ENCODE results near the gene EFCAB6. TPM values are rescaled to one million over a fixed set of nuclear protein-coding genes. Genes with fewer than 3 reads are reported as not detected.

EFCAB6 gene
- total RNA-seq, 1 experiment from 2014 or later, result 0.94 TPM

DNA sequence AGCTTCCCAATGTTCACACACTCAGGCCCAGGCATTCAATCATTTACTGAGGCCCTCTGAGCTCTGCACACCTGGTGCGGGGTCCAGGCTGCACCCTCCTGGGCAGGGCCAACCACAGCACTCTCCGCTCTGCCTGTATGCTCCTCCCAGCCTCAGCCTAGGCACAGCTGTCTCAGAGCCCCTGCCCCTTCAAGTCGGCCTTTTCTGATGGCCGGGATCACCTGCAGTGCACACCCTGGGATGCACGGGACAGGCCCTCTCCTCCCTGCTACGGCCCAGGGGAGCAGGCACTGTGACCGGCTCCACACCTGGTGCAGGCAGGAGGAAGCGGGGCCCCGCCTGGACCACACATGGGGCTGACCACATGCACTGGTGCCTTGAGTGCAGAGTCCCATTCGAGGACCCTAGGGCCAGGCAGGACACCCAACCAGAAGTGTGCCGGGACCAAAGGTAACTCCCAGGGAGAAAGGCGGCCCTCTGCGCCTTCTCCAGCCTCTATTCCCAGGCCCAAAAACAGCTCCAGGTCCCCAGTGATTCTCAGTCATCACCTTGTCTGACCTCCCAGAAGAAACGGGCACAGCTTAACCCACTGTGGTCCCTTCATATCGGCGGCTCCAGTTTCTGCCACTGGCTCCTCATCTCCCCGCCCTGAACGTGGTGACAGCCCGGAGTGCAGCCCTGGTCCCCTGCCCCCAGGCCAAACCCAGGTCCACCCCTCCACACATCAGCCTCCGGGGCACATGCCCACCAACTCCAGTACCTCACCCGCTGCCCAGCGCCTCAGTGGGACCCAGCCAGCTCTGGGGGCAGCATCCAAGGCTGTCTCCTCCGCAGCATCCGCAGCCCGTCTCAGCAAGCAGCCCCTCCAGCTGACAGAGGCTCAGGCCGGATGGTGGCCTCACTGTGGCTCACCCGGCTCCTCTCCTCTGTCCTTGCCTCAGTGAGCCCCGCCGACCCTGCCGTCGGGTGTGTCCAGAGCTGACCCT is 32.7 kb upstream of the EFCAB6 start (continued):
- TF ChIP-seq, protein P1, sequence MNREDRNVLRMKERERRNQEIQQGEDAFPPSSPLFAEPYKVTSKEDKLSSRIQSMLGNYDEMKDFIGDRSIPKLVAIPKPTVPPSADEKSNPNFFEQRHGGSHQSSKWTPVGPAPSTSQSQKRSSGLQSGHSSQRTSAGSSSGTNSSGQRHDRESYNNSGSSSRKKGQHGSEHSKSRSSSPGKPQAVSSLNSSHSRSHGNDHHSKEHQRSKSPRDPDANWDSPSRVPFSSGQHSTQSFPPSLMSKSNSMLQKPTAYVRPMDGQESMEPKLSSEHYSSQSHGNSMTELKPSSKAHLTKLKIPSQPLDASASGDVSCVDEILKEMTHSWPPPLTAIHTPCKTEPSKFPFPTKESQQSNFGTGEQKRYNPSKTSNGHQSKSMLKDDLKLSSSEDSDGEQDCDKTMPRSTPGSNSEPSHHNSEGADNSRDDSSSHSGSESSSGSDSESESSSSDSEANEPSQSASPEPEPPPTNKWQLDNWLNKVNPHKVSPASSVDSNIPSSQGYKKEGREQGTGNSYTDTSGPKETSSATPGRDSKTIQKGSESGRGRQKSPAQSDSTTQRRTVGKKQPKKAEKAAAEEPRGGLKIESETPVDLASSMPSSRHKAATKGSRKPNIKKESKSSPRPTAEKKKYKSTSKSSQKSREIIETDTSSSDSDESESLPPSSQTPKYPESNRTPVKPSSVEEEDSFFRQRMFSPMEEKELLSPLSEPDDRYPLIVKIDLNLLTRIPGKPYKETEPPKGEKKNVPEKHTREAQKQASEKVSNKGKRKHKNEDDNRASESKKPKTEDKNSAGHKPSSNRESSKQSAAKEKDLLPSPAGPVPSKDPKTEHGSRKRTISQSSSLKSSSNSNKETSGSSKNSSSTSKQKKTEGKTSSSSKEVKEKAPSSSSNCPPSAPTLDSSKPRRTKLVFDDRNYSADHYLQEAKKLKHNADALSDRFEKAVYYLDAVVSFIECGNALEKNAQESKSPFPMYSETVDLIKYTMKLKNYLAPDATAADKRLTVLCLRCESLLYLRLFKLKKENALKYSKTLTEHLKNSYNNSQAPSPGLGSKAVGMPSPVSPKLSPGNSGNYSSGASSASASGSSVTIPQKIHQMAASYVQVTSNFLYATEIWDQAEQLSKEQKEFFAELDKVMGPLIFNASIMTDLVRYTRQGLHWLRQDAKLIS (CRISPR knock-in tag; IDR thresholded peaks at IDR 0.05; ENCODE audit: borderline replicate concordance), result no peak
- no peak for TF ChIP-seq PRRX2 (CRISPR knock-in tag; IDR thresholded peaks at IDR 0.05)

DNA sequence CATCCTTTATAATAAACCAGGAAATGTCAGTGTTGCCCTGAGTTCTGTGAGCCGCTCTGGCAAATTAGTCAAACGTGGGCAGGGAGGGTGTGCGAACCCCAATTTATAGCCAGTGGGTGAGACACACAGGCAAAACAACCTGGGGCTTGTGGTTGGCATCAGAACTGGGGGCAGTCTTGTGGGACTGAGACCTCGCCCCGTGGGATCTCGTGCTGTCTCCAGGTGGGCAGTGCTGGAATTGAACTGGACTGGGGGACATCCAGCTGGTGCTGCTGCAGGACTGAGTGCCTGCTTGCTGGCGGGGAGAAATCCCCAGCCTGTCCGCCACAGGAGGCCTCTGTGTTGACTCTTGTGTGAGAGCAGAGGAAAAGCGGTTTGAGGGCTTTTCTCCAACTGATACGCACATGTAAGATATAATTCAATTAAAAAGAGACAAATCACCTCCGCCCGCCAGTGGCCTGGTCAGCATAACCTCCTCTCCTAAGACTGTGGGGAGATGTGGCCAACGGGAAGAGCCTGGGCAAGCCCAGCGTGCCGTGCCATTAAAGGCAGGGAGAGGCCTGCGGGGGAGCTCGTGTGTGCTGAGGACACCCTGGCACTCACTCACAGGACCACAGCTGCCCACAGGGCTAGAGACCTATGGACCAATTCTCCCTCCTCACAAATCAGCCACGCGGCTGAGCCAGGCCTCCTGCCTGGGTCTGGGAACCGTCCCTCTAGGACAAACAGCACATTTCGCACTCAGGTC is 31.9 kb upstream of the EFCAB6 start:
- POLR2A ChIA-PET, result no interaction called here
- Mint-ChIP-seq H3K36me3 (0 out of 2 replicates have a peak, but pooled peaks cover under 1% of the 10 kb centered on the region), H3K9me3 (no peaks in the 10 kb centered on the region), H3K4me3 (no peak overlapping the region), H3K4me1 (peaks cover 18% of the 10 kb centered on the region), H3K27me3 (ENCODE audit: low read depth) (no peaks in the 10 kb centered on the region), H3K27ac (no peak overlapping the region)
- ATAC-seq (no peak), DNase-seq (ENCODE audit: low spot score) (no peak)
- TF ChIP-seq, protein P2, sequence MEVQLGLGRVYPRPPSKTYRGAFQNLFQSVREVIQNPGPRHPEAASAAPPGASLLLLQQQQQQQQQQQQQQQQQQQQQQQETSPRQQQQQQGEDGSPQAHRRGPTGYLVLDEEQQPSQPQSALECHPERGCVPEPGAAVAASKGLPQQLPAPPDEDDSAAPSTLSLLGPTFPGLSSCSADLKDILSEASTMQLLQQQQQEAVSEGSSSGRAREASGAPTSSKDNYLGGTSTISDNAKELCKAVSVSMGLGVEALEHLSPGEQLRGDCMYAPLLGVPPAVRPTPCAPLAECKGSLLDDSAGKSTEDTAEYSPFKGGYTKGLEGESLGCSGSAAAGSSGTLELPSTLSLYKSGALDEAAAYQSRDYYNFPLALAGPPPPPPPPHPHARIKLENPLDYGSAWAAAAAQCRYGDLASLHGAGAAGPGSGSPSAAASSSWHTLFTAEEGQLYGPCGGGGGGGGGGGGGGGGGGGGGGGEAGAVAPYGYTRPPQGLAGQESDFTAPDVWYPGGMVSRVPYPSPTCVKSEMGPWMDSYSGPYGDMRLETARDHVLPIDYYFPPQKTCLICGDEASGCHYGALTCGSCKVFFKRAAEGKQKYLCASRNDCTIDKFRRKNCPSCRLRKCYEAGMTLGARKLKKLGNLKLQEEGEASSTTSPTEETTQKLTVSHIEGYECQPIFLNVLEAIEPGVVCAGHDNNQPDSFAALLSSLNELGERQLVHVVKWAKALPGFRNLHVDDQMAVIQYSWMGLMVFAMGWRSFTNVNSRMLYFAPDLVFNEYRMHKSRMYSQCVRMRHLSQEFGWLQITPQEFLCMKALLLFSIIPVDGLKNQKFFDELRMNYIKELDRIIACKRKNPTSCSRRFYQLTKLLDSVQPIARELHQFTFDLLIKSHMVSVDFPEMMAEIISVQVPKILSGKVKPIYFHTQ (CRISPR knock-in tag; IDR thresholded peaks at IDR 0.05), result no peak
- TF ChIP-seq, protein P3, sequence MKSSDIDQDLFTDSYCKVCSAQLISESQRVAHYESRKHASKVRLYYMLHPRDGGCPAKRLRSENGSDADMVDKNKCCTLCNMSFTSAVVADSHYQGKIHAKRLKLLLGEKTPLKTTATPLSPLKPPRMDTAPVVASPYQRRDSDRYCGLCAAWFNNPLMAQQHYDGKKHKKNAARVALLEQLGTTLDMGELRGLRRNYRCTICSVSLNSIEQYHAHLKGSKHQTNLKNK (CRISPR knock-in tag; IDR thresholded peaks at IDR 0.05), result no peak
- TF ChIP-seq CBFB (CRISPR knock-in tag; IDR thresholded peaks at IDR 0.05; ENCODE audit: low read depth) (no peak), HMGA2 (CRISPR knock-in tag; IDR thresholded peaks at IDR 0.05) (no peak), PRRX2 (CRISPR knock-in tag; IDR thresholded peaks at IDR 0.05) (no peak), FOXJ3 (CRISPR knock-in tag; IDR thresholded peaks at IDR 0.05; ENCODE audit: borderline replicate concordance) (no peak), ZNF219 (CRISPR knock-in tag; IDR thresholded peaks at IDR 0.05; ENCODE audit: borderline replicate concordance) (no peak), SP1 (CRISPR knock-in tag; conservative IDR thresholded peaks at IDR 0.05) (no peak)
- CTCF ChIA-PET, result interaction anchor here (1.1 to 11.6 kb wide), 6 partner anchors 9 to 102 kb away, joined by 3 to 140 read pairs (median 4); no protein-coding TSS in a partner anchor

DNA sequence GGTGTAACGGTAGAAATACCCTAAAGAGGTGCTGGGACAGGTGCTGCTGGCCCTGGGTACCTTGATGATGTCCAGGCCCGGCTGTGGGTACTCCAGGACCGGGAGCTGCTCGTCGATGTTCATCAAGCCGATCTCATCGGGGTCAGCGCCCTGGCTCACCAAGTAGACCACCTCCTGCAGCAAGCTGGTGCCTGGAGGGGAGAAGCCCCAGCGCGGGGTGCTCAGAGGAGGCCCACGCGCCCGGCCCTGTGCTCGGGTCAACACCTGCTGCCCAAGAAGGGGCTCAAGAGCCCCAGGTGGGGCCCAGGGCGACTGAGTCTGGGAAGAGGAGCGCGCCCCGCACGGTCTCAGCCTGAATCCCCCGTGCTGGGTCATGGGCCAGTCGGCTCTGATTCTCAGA is 29.6 kb upstream of the EFCAB6 start:
- no peak for DNase-seq (ENCODE audit: low spot score)
- Mint-ChIP-seq H3K27ac (no peak overlapping the region), H3K9me3 (no peaks in the 10 kb centered on the region), H3K36me3 (peaks cover 7% of the 10 kb centered on the region; the same call in 1 of the 2 replicates), H3K4me1 (peaks cover 13% of the 10 kb centered on the region), H3K27me3 (ENCODE audit: low read depth) (no peaks in the 10 kb centered on the region), H3K4me3 (no peak overlapping the region)
- ATAC-seq, result no peak
- ChIA-PET POLR2A (no interaction called here), CTCF (interaction anchor here (0.9 to 1.5 kb wide), 2 partner anchors 13 to 41 kb away, joined by 3 to 4 read pairs; no protein-coding TSS in a partner anchor)
- no peak for TF ChIP-seq SP1 (CRISPR knock-in tag; conservative IDR thresholded peaks at IDR 0.05)
- no peak for TF ChIP-seq SOX15 (CRISPR knock-in tag; IDR thresholded peaks at IDR 0.05)
- TF ChIP-seq, protein P4, sequence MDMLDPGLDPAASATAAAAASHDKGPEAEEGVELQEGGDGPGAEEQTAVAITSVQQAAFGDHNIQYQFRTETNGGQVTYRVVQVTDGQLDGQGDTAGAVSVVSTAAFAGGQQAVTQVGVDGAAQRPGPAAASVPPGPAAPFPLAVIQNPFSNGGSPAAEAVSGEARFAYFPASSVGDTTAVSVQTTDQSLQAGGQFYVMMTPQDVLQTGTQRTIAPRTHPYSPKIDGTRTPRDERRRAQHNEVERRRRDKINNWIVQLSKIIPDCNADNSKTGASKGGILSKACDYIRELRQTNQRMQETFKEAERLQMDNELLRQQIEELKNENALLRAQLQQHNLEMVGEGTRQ (CRISPR knock-in tag; IDR thresholded peaks at IDR 0.05), result no peak
- TF ChIP-seq, protein P5, sequence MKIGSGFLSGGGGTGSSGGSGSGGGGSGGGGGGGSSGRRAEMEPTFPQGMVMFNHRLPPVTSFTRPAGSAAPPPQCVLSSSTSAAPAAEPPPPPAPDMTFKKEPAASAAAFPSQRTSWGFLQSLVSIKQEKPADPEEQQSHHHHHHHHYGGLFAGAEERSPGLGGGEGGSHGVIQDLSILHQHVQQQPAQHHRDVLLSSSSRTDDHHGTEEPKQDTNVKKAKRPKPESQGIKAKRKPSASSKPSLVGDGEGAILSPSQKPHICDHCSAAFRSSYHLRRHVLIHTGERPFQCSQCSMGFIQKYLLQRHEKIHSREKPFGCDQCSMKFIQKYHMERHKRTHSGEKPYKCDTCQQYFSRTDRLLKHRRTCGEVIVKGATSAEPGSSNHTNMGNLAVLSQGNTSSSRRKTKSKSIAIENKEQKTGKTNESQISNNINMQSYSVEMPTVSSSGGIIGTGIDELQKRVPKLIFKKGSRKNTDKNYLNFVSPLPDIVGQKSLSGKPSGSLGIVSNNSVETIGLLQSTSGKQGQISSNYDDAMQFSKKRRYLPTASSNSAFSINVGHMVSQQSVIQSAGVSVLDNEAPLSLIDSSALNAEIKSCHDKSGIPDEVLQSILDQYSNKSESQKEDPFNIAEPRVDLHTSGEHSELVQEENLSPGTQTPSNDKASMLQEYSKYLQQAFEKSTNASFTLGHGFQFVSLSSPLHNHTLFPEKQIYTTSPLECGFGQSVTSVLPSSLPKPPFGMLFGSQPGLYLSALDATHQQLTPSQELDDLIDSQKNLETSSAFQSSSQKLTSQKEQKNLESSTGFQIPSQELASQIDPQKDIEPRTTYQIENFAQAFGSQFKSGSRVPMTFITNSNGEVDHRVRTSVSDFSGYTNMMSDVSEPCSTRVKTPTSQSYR (CRISPR knock-in tag; IDR thresholded peaks at IDR 0.05), result no peak
- no peak for TF ChIP-seq CREB1 (CRISPR knock-in tag; IDR thresholded peaks at IDR 0.05)
- TF ChIP-seq ZNF219 (CRISPR knock-in tag; IDR thresholded peaks at IDR 0.05; ENCODE audit: borderline replicate concordance), result no peak
- TF ChIP-seq, protein P1 (CRISPR knock-in tag; IDR thresholded peaks at IDR 0.05; ENCODE audit: borderline replicate concordance), result no peak
- no peak for TF ChIP-seq IRF2 (CRISPR knock-in tag; IDR thresholded peaks at IDR 0.05; ENCODE audit: borderline replicate concordance, low read depth)
